Neural cell (in vitro differentiated cells): Measurements from ENCODE around the gene LINGO4. TPM values are rescaled to one million over a fixed set of nuclear protein-coding genes. Genes with fewer than 3 reads are reported as not detected.

ENCODE experiments used
- H2AFZ ChIP-seq: fragments of 200-600, 300-800 bp; sonication (generic), shearing (Covaris generic); 2 replicates; pipeline ENCODE4 v1.6.0; 2014; ENCODE audit warnings: low read depth, mild to moderate bottlenecking, antibody characterized with exemption, low read length, moderate library complexity
- H3F3A ChIP-seq: fragments of 200-600 bp; shearing (Covaris generic); 2 replicates; pipeline ENCODE4 v1.6.1; 2016; ENCODE audit warnings: mild to moderate bottlenecking, moderate library complexity, mixed read lengths, antibody characterized with exemption, low read length; ENCODE audit not compliant: insufficient read depth, poor library complexity, severe bottlenecking
- H3K27ac ChIP-seq: fragments of 200-600, 300-800 bp; sonication (generic), shearing (Covaris generic); 2 replicates; pipeline ENCODE4 v1.5.1; 2014; ENCODE audit warnings: mild to moderate bottlenecking, low read length, moderate library complexity
- H3K27me3 ChIP-seq: fragments of 300-800, 200-600 bp; sonication (generic), shearing (Covaris generic); 2 replicates; pipeline ENCODE4 v1.6.0; 2014; ENCODE audit warnings: mild to moderate bottlenecking, low read depth, low read length, moderate library complexity; ENCODE audit not compliant: insufficient read depth
- H3K36me3 ChIP-seq: fragments of 300-800, 200-600 bp; sonication (generic), shearing (Covaris generic); 2 replicates; pipeline ENCODE4 v1.5.1; 2014; ENCODE audit warnings: mild to moderate bottlenecking, antibody characterized with exemption, low read length, moderate library complexity; ENCODE audit not compliant: insufficient read depth
- H3K4me2 ChIP-seq: fragments of 300-800, 200-600 bp; sonication (generic), shearing (Covaris generic); 2 replicates; pipeline ENCODE4 v1.6.0; 2014; ENCODE audit warnings: mild to moderate bottlenecking, low read length
- H3K4me3 ChIP-seq: fragments of 300-800, 200-600 bp; sonication (generic), shearing (Covaris generic); 2 replicates; pipeline ENCODE4 v1.5.1; 2014; ENCODE audit warnings: mild to moderate bottlenecking, low read length, moderate library complexity
- H3K79me2 ChIP-seq: fragments of 200-600 bp; shearing (Covaris generic); replicated peaks from 2 replicates; pipeline ENCODE4 v1.6.0; 2014; ENCODE audit warnings: mild to moderate bottlenecking, low read length, moderate library complexity; ENCODE audit not compliant: insufficient read depth
- H3K9ac ChIP-seq: fragments of 300-800, 200-600 bp; sonication (generic), shearing (Covaris generic); 2 replicates; pipeline ENCODE4 v1.6.1; 2016; ENCODE audit warnings: mild to moderate bottlenecking, low read length, mixed read lengths
- H3K9me2 ChIP-seq: fragments of 200-600 bp; shearing (Covaris generic); 2 replicates; pipeline ENCODE4 v1.6.1; 2016; ENCODE audit warnings: mild to moderate bottlenecking, low read length, mixed read lengths; ENCODE audit not compliant: insufficient read depth
- H3K9me3 ChIP-seq: fragments of 200-600, 300-800 bp; sonication (generic), shearing (Covaris generic); 2 replicates; pipeline ENCODE4 v1.6.1; 2016; ENCODE audit warnings: mild to moderate bottlenecking, mixed run types, low read length, moderate library complexity, mixed read lengths
- H4K20me1 ChIP-seq: fragments of 200-600 bp; shearing (Covaris generic); 2 replicates; pipeline ENCODE4 v1.6.1; 2016; ENCODE audit warnings: mild to moderate bottlenecking, mixed run types; ENCODE audit not compliant: insufficient read depth
- CTCF ChIP-seq: fragments of 450-650 bp; IDR thresholded peaks from 2 replicates; pipeline ENCODE4 v1.5.1; 2014; ENCODE audit warnings: antibody characterized with exemption, mild to moderate bottlenecking, moderate library complexity; ENCODE audit not compliant: poor library complexity, severe bottlenecking
- EP300 ChIP-seq: fragments of 450-650 bp; conservative IDR thresholded peaks from 2 replicates; pipeline ENCODE4 v1.6.1; 2014; ENCODE audit warnings: antibody characterized with exemption, mild to moderate bottlenecking, moderate library complexity; ENCODE audit not compliant: poor library complexity, severe bottlenecking
- EZH2 ChIP-seq: fragments of 200-600, 300-800 bp; shearing (Covaris generic), sonication (generic); IDR thresholded peaks from 2 replicates; pipeline ENCODE4 v1.6.1; 2014; ENCODE audit warnings: antibody characterized with exemption, low read length, borderline replicate concordance, mild to moderate bottlenecking; ENCODE audit not compliant: insufficient read depth, poor library complexity, severe bottlenecking
- MXI1 ChIP-seq: fragments of 450-650 bp; conservative IDR thresholded peaks from 2 replicates; pipeline ENCODE4 v1.6.1; 2014; ENCODE audit warnings: antibody characterized with exemption, mild to moderate bottlenecking; ENCODE audit not compliant: poor library complexity, severe bottlenecking
- POLR2AphosphoS5 ChIP-seq: IDR thresholded peaks from 2 replicates; pipeline ENCODE4 v1.6.1; 2012
- RAD21 ChIP-seq: fragments of 450-650 bp; conservative IDR thresholded peaks from 2 replicates; pipeline ENCODE4 v1.6.1; 2014; ENCODE audit warnings: antibody characterized with exemption, mild to moderate bottlenecking, moderate library complexity
- REST ChIP-seq: IDR thresholded peaks from 2 replicates; pipeline ENCODE4 v1.6.1; 2012; ENCODE audit warnings: borderline replicate concordance
- SMC3 ChIP-seq: fragments of 450-650 bp; conservative IDR thresholded peaks from 2 replicates; pipeline ENCODE4 v1.6.1; 2014; ENCODE audit warnings: antibody characterized with exemption, mild to moderate bottlenecking, moderate library complexity; ENCODE audit not compliant: poor library complexity
- TAF1 ChIP-seq: IDR thresholded peaks from 2 replicates; pipeline ENCODE4 v1.6.1; 2012; ENCODE audit warnings: low read depth
- polyA plus RNA-seq: library from polyadenylated mRNA; depleted of rRNA; stranded (reverse); fragments of >200 nt; gene quantifications from 2 replicates; pipeline ENCODE4 v1.2.3, GENCODE V29; 2014

Gene LINGO4
- polyA plus RNA-seq, 1 donor from 2014 or later = not detected

- no peaks in the 10 kb centered on the region for H3F3A ChIP-seq
- peak within 1 kb of the TSS; percentile 90 for H3K4me2 ChIP-seq
- peak within 1 kb of the TSS; percentile 91 for H3K9ac ChIP-seq
- H3K79me2 ChIP-seq = no peaks in the 10 kb centered on the region
- H3K27ac ChIP-seq = peak within 1 kb of the TSS; percentile 76
- no peaks in the 10 kb centered on the region for H4K20me1 ChIP-seq
- H3K36me3 ChIP-seq = peaks cover 11% of the 10 kb centered on the region
- peak; percentile 74 for TF ChIP-seq REST
- no peak for TF ChIP-seq CTCF
- TF ChIP-seq EZH2 = no peak
- TF ChIP-seq SMC3 = peak; percentile 63
- peak; percentile 83 for TF ChIP-seq POLR2AphosphoS5
- TF ChIP-seq MXI1 = peak; percentile 86
- peak; percentile 55 for TF ChIP-seq RAD21
- peak; percentile 76 for TF ChIP-seq TAF1
- no peak for TF ChIP-seq EP300
- no peaks in the 10 kb centered on the region for H3K9me2 ChIP-seq
- H3K9me3 ChIP-seq = no peaks in the 10 kb centered on the region
- peak within 1 kb of the TSS; percentile 81 for H2AFZ ChIP-seq
- peak within 1 kb of the TSS; percentile 88 for H3K4me3 ChIP-seq
- no peaks in the 10 kb centered on the region for H3K27me3 ChIP-seq
Observed at GRCh38 chr1:151762941-151763921, 42.0 kb downstream of the LINGO4 start, which contains the start of gene MRPL9. TSS of gene MRPL9 (minus strand) at chr1:151763496. CDS start at chr1:151763479, 17 bp downstream.

GRCh38 chr1:151760597-151761385 is 44.4 kb downstream of the LINGO4 start:
- no peak overlapping the region for H3K27ac ChIP-seq
- H3K9me3 ChIP-seq = no peaks in the 10 kb centered on the region
- no peak overlapping the region for H3K4me2 ChIP-seq
- no peak overlapping the region for H3K4me3 ChIP-seq
- H3F3A ChIP-seq = no peaks in the 10 kb centered on the region
- H3K27me3 ChIP-seq = no peaks in the 10 kb centered on the region
- no peak overlapping the region for H3K9ac ChIP-seq
- TF ChIP-seq POLR2AphosphoS5 (no peak), RAD21 (no peak), TAF1 (no peak), EP300 (no peak), SMC3 (no peak), MXI1 (no peak), EZH2 (no peak), REST (no peak), CTCF (no peak)
- no peaks in the 10 kb centered on the region for H4K20me1 ChIP-seq
- H3K9me2 ChIP-seq = no peaks in the 10 kb centered on the region
- no peaks in the 10 kb centered on the region for H3K79me2 ChIP-seq
- H2AFZ ChIP-seq = no peak overlapping the region
- H3K36me3 ChIP-seq = peaks cover 11% of the 10 kb centered on the region
